H1 (cell line): Measurements from ENCODE around the gene PARD3. TPM values are rescaled to one million over a fixed set of nuclear protein-coding genes. Genes with fewer than 3 reads are reported as not detected.

Source experiments
- CTCF ChIA-PET: fragments of 300-600 bp; sonication (Branson Sonifier 250); formaldehyde crosslinking; loops from one replicate; lab custom pipeline; 2021; ENCODE audit not compliant: partially characterized antibody; lab: Charles Lee
- POLR2A ChIA-PET: fragments of 300-600 bp; sonication (Branson Sonifier 250); formaldehyde crosslinking; loops from one replicate; lab custom pipeline; 2021; ENCODE audit warnings: inconsistent platforms; ENCODE audit not compliant: partially characterized antibody; lab: Charles Lee
- DNase-seq, 2 experiments: peaks; one replicate each; pipeline versions ENCODE4 v3.0.0 to v3.0.0-alpha.2; 2010 to 2022; ENCODE audit warnings: low spot score in 2 of 2, low read depth in 1 of 2, mixed read lengths in 1 of 2
- FAIRE-seq: peaks from 2 replicates; lab custom pipeline; 2011; peaks lifted over from hg19 to GRCh38; lab: Jason Lieb, UNC
- H2AFZ ChIP-seq: 2 replicates; pipeline ENCODE4 v1.8.1; 2012; ENCODE audit warnings: low read length, inconsistent platforms
- H2AK5ac ChIP-seq: 2 replicates; pipeline ENCODE4 v1.6.1; 2013; ENCODE audit warnings: low read depth, low read length
- H2BK120ac ChIP-seq: replicated peaks from 2 replicates; pipeline ENCODE3; 2013; ENCODE audit warnings: low read depth, low read length, inconsistent platforms
- H2BK12ac ChIP-seq: 2 replicates; pipeline ENCODE4 v1.6.1; 2013; ENCODE audit warnings: low read depth, low read length
- H2BK15ac ChIP-seq: 2 replicates; pipeline ENCODE4 v1.6.1; 2013; ENCODE audit warnings: low read length
- H2BK20ac ChIP-seq: 2 replicates; pipeline ENCODE4 v1.6.1; 2013; ENCODE audit warnings: low read length
- H2BK5ac ChIP-seq: 2 replicates; pipeline ENCODE4 v1.6.1; 2013; ENCODE audit warnings: low read depth, low read length
- H3K14ac ChIP-seq: 2 replicates; pipeline ENCODE4 v1.6.1; 2013; ENCODE audit warnings: inconsistent platforms; ENCODE audit not compliant: insufficient read length
- H3K18ac ChIP-seq: 2 replicates; pipeline ENCODE4 v1.6.1; 2013; ENCODE audit warnings: low read length; ENCODE audit errors: extremely low read depth
- H3K23ac ChIP-seq: 2 replicates; pipeline ENCODE4 v1.6.1; 2013; ENCODE audit warnings: inconsistent platforms; ENCODE audit not compliant: insufficient read length
- H3K23me2 ChIP-seq: 2 replicates; pipeline ENCODE4 v1.6.1; 2013; ENCODE audit warnings: low read depth, low read length
- H3K27ac ChIP-seq: 2 replicates; pipeline ENCODE4 v1.6.1; 2011; ENCODE audit warnings: low read depth, low read length, inconsistent platforms
- H3K27me3 ChIP-seq, 4 experiments: replicated peaks in 1 of 4; 1 replicate in 1 of 4; 2 replicates in 3 of 4; pipeline versions ENCODE4 v1.6.1 to v1.8.1; 2011 to 2013; ENCODE audit warnings: low read length in 3 of 4, mild to moderate bottlenecking in 3 of 4, inconsistent platforms in 2 of 4, mixed read lengths in 2 of 4, moderate library complexity in 1 of 4; ENCODE audit not compliant: control insufficient read depth in 3 of 4, insufficient read depth in 3 of 4; ENCODE audit errors: extremely low read depth in 1 of 4
- H3K36me3 ChIP-seq, 4 experiments: 2 replicates each; pipeline versions ENCODE4 v1.6.1 to v1.8.1; 2011 to 2013; ENCODE audit warnings: mild to moderate bottlenecking in 4 of 4, low read length in 3 of 4, moderate library complexity in 2 of 4, control low read depth in 1 of 4, inconsistent platforms in 1 of 4; ENCODE audit not compliant: insufficient read depth in 4 of 4, control insufficient read depth in 2 of 4
- H3K4ac ChIP-seq: replicated peaks from 2 replicates; pipeline ENCODE3; 2013; ENCODE audit warnings: low read length, low read depth, mixed read lengths, inconsistent platforms; ENCODE audit not compliant: insufficient read length
- H3K4me1 ChIP-seq, 4 experiments: replicated peaks in 1 of 4; 1 replicate in 1 of 4; 2 replicates in 3 of 4; pipeline versions ENCODE4 v1.6.1 to v1.8.1; 2011 to 2013; ENCODE audit warnings: low read length in 3 of 4, inconsistent platforms in 2 of 4, mixed read lengths in 1 of 4; ENCODE audit not compliant: insufficient read depth in 4 of 4, control insufficient read depth in 3 of 4
- H3K4me2 ChIP-seq, 2 experiments: 2 replicates each; pipeline versions ENCODE4 v1.6.1 to v1.8.1; 2011 to 2013; ENCODE audit warnings: low read depth in 2 of 2, low read length in 2 of 2, control low read depth in 1 of 2, inconsistent platforms in 1 of 2, mild to moderate bottlenecking in 1 of 2; ENCODE audit not compliant: insufficient read depth in 1 of 2
- H3K4me3 ChIP-seq, 4 experiments: fragments of 200-600, 300-600 bp in 1 of 4; sonication (generic), shearing (Covaris generic), sonication (Bioruptor Twin) in 1 of 4; 2 replicates each; pipeline versions ENCODE4 v1.5.1 to v1.8.1; 2011 to 2016; ENCODE audit warnings: low read length in 4 of 4, low read depth in 3 of 4, control low read depth in 2 of 4, inconsistent platforms in 2 of 4, mild to moderate bottlenecking in 2 of 4, mixed read lengths in 1 of 4, moderate library complexity in 1 of 4; ENCODE audit not compliant: insufficient read depth in 2 of 4; ENCODE audit errors: extremely low read depth in 1 of 4
- H3K56ac ChIP-seq: replicated peaks from 2 replicates; pipeline ENCODE3; 2013; ENCODE audit warnings: low read depth, mild to moderate bottlenecking, mixed read lengths, low read length, inconsistent platforms; ENCODE audit not compliant: insufficient read length
- H3K79me1 ChIP-seq: 2 replicates; pipeline ENCODE4 v1.6.1; 2013; ENCODE audit warnings: low read depth, low read length, control low read depth
- H3K79me2 ChIP-seq, 2 experiments: 2 replicates each; pipeline versions ENCODE4 v1.6.1 to v1.8.1; 2012 to 2013; ENCODE audit warnings: low read length in 2 of 2, mild to moderate bottlenecking in 2 of 2, inconsistent platforms in 1 of 2; ENCODE audit not compliant: insufficient read depth in 2 of 2, control insufficient read depth in 1 of 2
- H3K9ac ChIP-seq, 4 experiments: replicated peaks in 1 of 4; 1 replicate in 1 of 4; 2 replicates in 3 of 4; pipeline versions ENCODE4 v1.6.1 to v1.8.1; 2011 to 2013; ENCODE audit warnings: low read depth in 3 of 4, low read length in 3 of 4, control low read depth in 2 of 4, mild to moderate bottlenecking in 2 of 4, moderate library complexity in 2 of 4, inconsistent platforms in 1 of 4; ENCODE audit errors: extremely low read depth in 1 of 4
- H3K9me3 ChIP-seq, 2 experiments: 2 replicates each; pipeline versions ENCODE4 v1.6.1 to v1.8.1; 2012 to 2013; ENCODE audit warnings: mild to moderate bottlenecking in 2 of 2, moderate library complexity in 2 of 2, control low read depth in 1 of 2, inconsistent platforms in 1 of 2, low read depth in 1 of 2, low read length in 1 of 2, mixed read lengths in 1 of 2; ENCODE audit not compliant: insufficient read depth in 2 of 2
- H4K20me1 ChIP-seq, 2 experiments: replicated peaks in 1 of 2; 2 replicates each; pipeline versions ENCODE3 to v1.8.1; 2011 to 2013; ENCODE audit warnings: inconsistent platforms in 2 of 2, low read length in 2 of 2, mild to moderate bottlenecking in 1 of 2; ENCODE audit not compliant: insufficient read depth in 2 of 2, control insufficient read depth in 1 of 2
- H4K5ac ChIP-seq: 2 replicates; pipeline ENCODE4 v1.6.1; 2013; ENCODE audit warnings: low read length, low read depth, mixed read lengths, inconsistent platforms; ENCODE audit not compliant: insufficient read length
- H4K8ac ChIP-seq: 2 replicates; pipeline ENCODE4 v1.8.0; 2013; ENCODE audit warnings: mild to moderate bottlenecking, moderate library complexity, low read length, inconsistent platforms; ENCODE audit not compliant: insufficient read depth; ENCODE audit errors: extremely low read depth
- H4K91ac ChIP-seq: replicated peaks from 2 replicates; pipeline ENCODE3; 2013; ENCODE audit warnings: low read length, mixed read lengths, inconsistent platforms; ENCODE audit not compliant: insufficient read length
- CHD2 ChIP-seq: IDR thresholded peaks from 2 replicates; pipeline ENCODE4 v1.6.1; 2012; ENCODE audit warnings: low read length, improper control_type of control experiment
- CTBP2 ChIP-seq: IDR thresholded peaks from 2 replicates; pipeline ENCODE4 v1.7.0; 2011; ENCODE audit warnings: borderline replicate concordance, mild to moderate bottlenecking, moderate library complexity, mixed read lengths, low read length; ENCODE audit not compliant: insufficient read depth, insufficient read length
- KDM1A ChIP-seq: fragments of 200-600, 300-600 bp; sonication (generic); IDR thresholded peaks from 2 replicates; pipeline ENCODE4 v1.7.1; 2016; ENCODE audit warnings: mild to moderate bottlenecking, low read length, borderline replicate concordance
- KDM5A ChIP-seq: fragments of 200-600 bp; IDR thresholded peaks from 2 replicates; pipeline ENCODE4 v1.7.1; 2012; ENCODE audit warnings: mild to moderate bottlenecking, low read length, inconsistent platforms, mixed read lengths
- MAFK ChIP-seq: IDR thresholded peaks from 2 replicates; pipeline ENCODE4 v1.6.1; 2012; ENCODE audit warnings: low read depth, mild to moderate bottlenecking, improper control_type of control experiment, low read length
- PHF8 ChIP-seq: fragments of 200-600 bp; sonication (generic); conservative IDR thresholded peaks from 2 replicates; pipeline ENCODE4 v1.7.1; 2012; ENCODE audit warnings: low read depth, mild to moderate bottlenecking, inconsistent platforms, low read length, moderate library complexity
- POLR2A ChIP-seq, 2 experiments: IDR thresholded peaks; 1 replicate in 1 of 2; 2 replicates in 1 of 2; pipeline ENCODE4 v1.6.1; 2011; ENCODE audit warnings: low read depth in 2 of 2, low read length in 2 of 2, mild to moderate bottlenecking in 2 of 2; ENCODE audit errors: control extremely low read depth in 1 of 2
- SAP30 ChIP-seq: fragments of 300-600 bp; sonication (generic); IDR thresholded peaks from 2 replicates; pipeline ENCODE4 v1.7.1; 2012; ENCODE audit warnings: low read length, moderate library complexity, mild to moderate bottlenecking, inconsistent platforms; ENCODE audit not compliant: insufficient read depth, insufficient replicate concordance
- SP1 ChIP-seq: IDR thresholded peaks from 2 replicates; pipeline ENCODE4 v1.6.1; 2011; ENCODE audit warnings: low read depth, low read length
- SP4 ChIP-seq: IDR thresholded peaks from 2 replicates; pipeline ENCODE4 v1.6.1; 2012; ENCODE audit warnings: low read length, inconsistent platforms
- TAF1 ChIP-seq: IDR thresholded peaks from 2 replicates; pipeline ENCODE4 v1.6.1; 2011; ENCODE audit warnings: mild to moderate bottlenecking, low read depth, low read length
- TAF7 ChIP-seq: optimal IDR thresholded peaks from 2 replicates; pipeline ENCODE3; 2011; ENCODE audit warnings: low read depth, mild to moderate bottlenecking, inconsistent platforms, low read length, moderate library complexity, borderline replicate concordance
- TBP ChIP-seq: IDR thresholded peaks from 2 replicates; pipeline ENCODE4 v1.6.1; 2011; ENCODE audit warnings: low read depth, low read length, improper control_type of control experiment
- TEAD4 ChIP-seq: IDR thresholded peaks from 2 replicates; pipeline ENCODE4 v1.6.1; 2012; ENCODE audit warnings: low read depth, low read length, inconsistent platforms, mixed read lengths
- WGBS, 2 experiments: shearing (Covaris generic) in 1 of 2; methylation state at CpG; one replicate each; pipeline versions ENCODE4 v1.1.6 to v1.1.7; 2013 to 2015; ENCODE audit warnings: low lambda C conversion rate in 2 of 2, mixed read lengths in 2 of 2, inconsistent platforms in 1 of 2, low coverage in 1 of 2, missing lambda C conversion rate in 1 of 2; ENCODE audit not compliant: insufficient replicate concordance in 2 of 2, insufficient coverage in 1 of 2, insufficient read length in 1 of 2; ENCODE audit errors: extremely low coverage in 1 of 2, missing lambda C conversion rate in 1 of 2; 5-methylcytosine and 5-hydroxymethylcytosine counted together
- polyA plus RNA-seq, 7 experiments: library from polyadenylated mRNA; depleted of rRNA in 3 of 7; stranded (reverse) in 5 of 7; unstranded in 2 of 7; fragments of >200 nt in 5 of 7; fragments of 200-250 nt in 2 of 7; gene quantifications; 1 replicate in 5 of 7; 2 replicates in 1 of 7; 4 replicates in 1 of 7; pipeline versions ENCODE4 v1.2.1 to v1.2.3, GENCODE V29; 2011 to 2013; ENCODE audit warnings: missing spikeins in 2 of 7, mixed read lengths in 2 of 7
- total RNA-seq: library from RNA; stranded (reverse); fragmentation: NEBNext Ultra II Directional; extraction: Animal tissue kit (Norgen Biotek cat#: 25700); gene quantifications from 2 replicates; pipeline ENCODE4 v1.2.1, GENCODE V29; 2021
- TF ChIP-seq, protein P1 (sequence below): IDR thresholded peaks from 2 replicates; pipeline ENCODE4 v1.6.1; 2012; ENCODE audit warnings: inconsistent platforms

PARD3 gene
- total and polyA plus RNA-seq, 2 of the 8 experiments (the other 6 are each of a cell fraction or from before 2014, with no cell fraction given): 19.7 to 49.1 TPM

GRCh38 chr10:34143466-34143865 is 671.6 kb downstream of the PARD3 start:
- H3K56ac ChIP-seq: no peak overlapping the region
- H2AFZ ChIP-seq: no peak overlapping the region
- H2BK15ac ChIP-seq: no peak overlapping the region
- no peaks in the 10 kb centered on the region for H3K27me3 ChIP-seq
- no peak overlapping the region for H3K27ac ChIP-seq
- H3K4me1 ChIP-seq: no peaks in the 10 kb centered on the region; a peak in 2 of 7 replicates
- CTCF ChIA-PET: no interaction called here
- H3K23me2 ChIP-seq: no peaks in the 10 kb centered on the region
- H2BK120ac ChIP-seq: no peak overlapping the region
- no peak overlapping the region for H2BK12ac ChIP-seq
- no peak overlapping the region for H3K18ac ChIP-seq
- H2BK5ac ChIP-seq: no peak overlapping the region
- no peak for FAIRE-seq
- no peak for DNase-seq
- WGBS, 2 experiments: 95% methylated on average over 2 of the region's 2 CpGs; no CpG with 5 or more reads in 1 of the 2 experiments
- H3K4me2 ChIP-seq: no peak overlapping the region
- no peaks in the 10 kb centered on the region for H3K9me3 ChIP-seq
- H4K8ac ChIP-seq: no peak overlapping the region
- no peak overlapping the region for H3K4ac ChIP-seq
- H3K79me2 ChIP-seq: no peaks in the 10 kb centered on the region
- POLR2A ChIA-PET: no interaction called here
- H3K4me3 ChIP-seq: no peak overlapping the region
- H4K5ac ChIP-seq: no peak overlapping the region
- H4K91ac ChIP-seq: no peak overlapping the region
- H2AK5ac ChIP-seq: no peak overlapping the region
- no peak overlapping the region for H3K9ac ChIP-seq
- no peaks in the 10 kb centered on the region for H4K20me1 ChIP-seq
- no peaks in the 10 kb centered on the region for H3K79me1 ChIP-seq
- no peak overlapping the region for H3K14ac ChIP-seq
- no peak overlapping the region for H3K23ac ChIP-seq
- no peak overlapping the region for H2BK20ac ChIP-seq
- H3K36me3 ChIP-seq: no peaks in the 10 kb centered on the region
- TF ChIP-seq KDM1A: no peak
- TF ChIP-seq SAP30: no peak
- no peak for TF ChIP-seq CHD2
- no peak for TF ChIP-seq SP4
- no peak for TF ChIP-seq TAF1
- TF ChIP-seq TEAD4: no peak
- TF ChIP-seq, protein P1, sequence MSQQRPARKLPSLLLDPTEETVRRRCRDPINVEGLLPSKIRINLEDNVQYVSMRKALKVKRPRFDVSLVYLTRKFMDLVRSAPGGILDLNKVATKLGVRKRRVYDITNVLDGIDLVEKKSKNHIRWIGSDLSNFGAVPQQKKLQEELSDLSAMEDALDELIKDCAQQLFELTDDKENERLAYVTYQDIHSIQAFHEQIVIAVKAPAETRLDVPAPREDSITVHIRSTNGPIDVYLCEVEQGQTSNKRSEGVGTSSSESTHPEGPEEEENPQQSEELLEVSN: no peak
- TF ChIP-seq TAF7: no peak
- TF ChIP-seq MAFK: no peak
- TF ChIP-seq POLR2A (IDR thresholded peaks at IDR 0.05; ENCODE audit: control extremely low read depth in 1 of 2, low read depth in 2 of 2, low read length in 2 of 2): no peak
- TF ChIP-seq CTBP2: no peak
- TF ChIP-seq KDM5A: no peak
- no peak for TF ChIP-seq PHF8
- TF ChIP-seq SP1: no peak
- TF ChIP-seq TBP: no peak
